ENCODE results near the gene RHOC. TPM values are rescaled to one million over a fixed set of nuclear protein-coding genes. Genes with fewer than 3 reads are reported as not detected.

Gene RHOC
- total RNA-seq, 2 donors from 2014 or later = 168 to 171 TPM

GRCh38 chr1:112686417-112686816 is 20.5 kb downstream of the RHOC start:
- Mint-ChIP-seq H3K9me3 (no peaks in the 10 kb centered on the region), H3K4me3 (no peak overlapping the region), H3K27ac (no peak overlapping the region), H3K27me3 (ENCODE audit: insufficient read depth) (no peaks in the 10 kb centered on the region), H3K4me1 (peaks cover 7% of the 10 kb centered on the region), H3K36me3 (ENCODE audit: low read depth) (peaks cover 40% of the 10 kb centered on the region)
- H3K36me3 ChIP-seq (ENCODE audit: control insufficient read depth, insufficient read depth, low read length) = peaks cover 26% of the 10 kb centered on the region
- no peak for TF ChIP-seq CTCF (conservative IDR thresholded peaks at IDR 0.05)
- no peak overlapping the region for H3K27ac ChIP-seq (ENCODE audit: low read depth, low read length)
- no peaks in the 10 kb centered on the region for H3K27me3 ChIP-seq (ENCODE audit: control insufficient read depth, insufficient read depth, low read length, poor library complexity, severe bottlenecking)
- no peak for DNase-seq
- WGBS, 2 experiments (ENCODE audit: insufficient coverage in 1 of 2, insufficient read length in 1 of 2) = 88 to 89% methylated on average over 3 of the region's 3 CpGs
- H3K9ac ChIP-seq (ENCODE audit: extremely low read depth, low read length, poor library complexity, severe bottlenecking) = no peak overlapping the region
- no peak overlapping the region for H3K4me3 ChIP-seq (ENCODE audit: low read length)
- no peaks in the 10 kb centered on the region for H3K9me3 ChIP-seq (ENCODE audit: control insufficient read depth, low read length)
- H3K4me1 ChIP-seq (ENCODE audit: control insufficient read depth, insufficient read depth, low read length) = no peaks in the 10 kb centered on the region

DNA sequence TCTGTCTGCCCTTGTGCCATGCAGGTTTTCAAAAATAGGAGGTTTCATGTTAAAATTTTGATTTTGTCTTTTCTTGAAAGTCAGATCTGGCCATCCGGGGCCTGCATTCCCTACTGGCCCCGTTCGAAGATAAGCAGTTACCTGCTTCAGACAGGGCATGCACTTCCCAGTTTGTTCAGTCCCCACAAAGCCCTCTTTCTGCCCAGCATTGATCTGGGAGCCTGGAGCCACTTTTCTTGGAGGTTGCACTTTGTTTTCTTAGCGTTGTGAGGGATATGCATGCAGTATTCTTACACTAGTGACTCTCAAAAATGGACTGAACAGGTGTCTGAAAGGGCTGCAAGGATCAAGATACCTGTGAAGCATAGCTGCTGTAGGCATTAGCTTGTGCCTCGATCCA is 21.0 kb downstream of the RHOC start:
- H3K36me3 Mint-ChIP-seq (ENCODE audit: low read depth) = peaks cover 38% of the 10 kb centered on the region
- H3K9ac ChIP-seq (ENCODE audit: extremely low read depth, low read length, poor library complexity, severe bottlenecking) = no peak overlapping the region
- H3K27me3 ChIP-seq (ENCODE audit: control insufficient read depth, insufficient read depth, low read length, poor library complexity, severe bottlenecking) = no peaks in the 10 kb centered on the region
- 91 to 97% methylated on average over 5 of the region's 5 CpGs for WGBS, 2 experiments (ENCODE audit: insufficient coverage in 1 of 2, insufficient read length in 1 of 2)
- no peaks in the 10 kb centered on the region for H3K27me3 Mint-ChIP-seq (ENCODE audit: insufficient read depth)
- H3K4me1 Mint-ChIP-seq = peaks cover 7% of the 10 kb centered on the region
- peaks cover under 1% of the 10 kb centered on the region for H3K9me3 Mint-ChIP-seq
- no peaks in the 10 kb centered on the region for H3K4me1 ChIP-seq (ENCODE audit: control insufficient read depth, insufficient read depth, low read length)
- no peak overlapping the region for H3K4me3 Mint-ChIP-seq
- TF ChIP-seq CTCF (conservative IDR thresholded peaks at IDR 0.05) = no peak
- DNase-seq = no peak
- peaks cover under 1% of the 10 kb centered on the region for H3K9me3 ChIP-seq (ENCODE audit: control insufficient read depth, low read length)
- no peak overlapping the region for H3K4me3 ChIP-seq (ENCODE audit: low read length)
- no peak overlapping the region for H3K27ac Mint-ChIP-seq
- H3K27ac ChIP-seq (ENCODE audit: low read depth, low read length) = no peak overlapping the region
- peaks cover 23% of the 10 kb centered on the region for H3K36me3 ChIP-seq (ENCODE audit: control insufficient read depth, insufficient read depth, low read length)

DNA sequence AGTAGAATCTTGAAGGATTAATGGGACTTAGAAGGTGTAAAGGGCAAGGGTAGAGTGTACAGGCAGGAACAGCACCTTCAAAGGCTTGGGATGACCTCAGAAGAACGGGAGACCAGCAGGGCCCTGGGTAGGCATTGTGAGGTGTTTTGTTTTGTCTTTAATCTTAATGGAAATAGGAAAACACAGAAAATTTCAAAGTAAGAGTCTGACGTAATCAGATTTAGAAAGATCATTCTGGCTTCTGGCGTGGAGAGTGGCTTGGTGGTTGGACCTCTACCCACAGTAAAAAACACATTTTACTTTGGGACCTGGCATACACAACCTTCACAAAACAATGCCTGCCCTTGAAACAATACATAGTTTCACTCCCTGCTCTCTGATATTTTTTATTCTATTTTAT is 28.3 kb downstream of the RHOC start:
- peaks cover 14% of the 10 kb centered on the region for H3K27me3 Mint-ChIP-seq (ENCODE audit: insufficient read depth)
- peaks cover 5% of the 10 kb centered on the region for H3K9me3 Mint-ChIP-seq
- Histone ChIP-seq H3K4me3 (ENCODE audit: low read length) (no peak overlapping the region), H3K27me3 (ENCODE audit: control insufficient read depth, insufficient read depth, low read length, poor library complexity, severe bottlenecking) (no peaks in the 10 kb centered on the region), H3K4me1 (ENCODE audit: control insufficient read depth, insufficient read depth, low read length) (no peaks in the 10 kb centered on the region), H3K9ac (ENCODE audit: extremely low read depth, low read length, poor library complexity, severe bottlenecking) (no peak overlapping the region), H3K9me3 (ENCODE audit: control insufficient read depth, low read length) (peaks cover 4% of the 10 kb centered on the region), H3K36me3 (ENCODE audit: control insufficient read depth, insufficient read depth, low read length) (peaks cover 9% of the 10 kb centered on the region), H3K27ac (ENCODE audit: low read depth, low read length) (no peak overlapping the region)
- no peak overlapping the region for H3K27ac Mint-ChIP-seq
- H3K4me3 Mint-ChIP-seq = no peak overlapping the region
- peaks cover 33% of the 10 kb centered on the region for H3K36me3 Mint-ChIP-seq (ENCODE audit: low read depth)
- 88 to 94% methylated on average over 2 to 3 of the region's 3 CpGs for WGBS, 2 experiments (ENCODE audit: insufficient coverage in 1 of 2, insufficient read length in 1 of 2)
- TF ChIP-seq CTCF (conservative IDR thresholded peaks at IDR 0.05) = no peak
- peaks cover 14% of the 10 kb centered on the region for H3K4me1 Mint-ChIP-seq
- DNase-seq = no peak
